AG09319 (cell line): Measurements from ENCODE around the gene RASSF5.
A peak's percentile ranks its signal among the peaks of the same experiment; 100 is the strongest.

ENCODE experiments used
- DNase-seq: peaks from one replicate; pipeline ENCODE4 v3.0.0-alpha.2; 2010; ENCODE audit warnings: low read depth; ENCODE audit errors: extremely low read depth
- CTCF ChIP-seq: IDR thresholded peaks from 2 replicates; pipeline ENCODE4 v1.5.1; 2011; ENCODE audit warnings: low read depth, mild to moderate bottlenecking, inconsistent platforms, low read length, moderate library complexity

The RASSF5 gene

GRCh38 chr1:206507284-206508129 lies at the start of gene RASSF5:
Gene RASSF5, plus strand, starts transcription at chr1:206507531. Its CDS starts 72 bp downstream, at chr1:206507603.
- peak; percentile 19 for DNase-seq

DNA sequence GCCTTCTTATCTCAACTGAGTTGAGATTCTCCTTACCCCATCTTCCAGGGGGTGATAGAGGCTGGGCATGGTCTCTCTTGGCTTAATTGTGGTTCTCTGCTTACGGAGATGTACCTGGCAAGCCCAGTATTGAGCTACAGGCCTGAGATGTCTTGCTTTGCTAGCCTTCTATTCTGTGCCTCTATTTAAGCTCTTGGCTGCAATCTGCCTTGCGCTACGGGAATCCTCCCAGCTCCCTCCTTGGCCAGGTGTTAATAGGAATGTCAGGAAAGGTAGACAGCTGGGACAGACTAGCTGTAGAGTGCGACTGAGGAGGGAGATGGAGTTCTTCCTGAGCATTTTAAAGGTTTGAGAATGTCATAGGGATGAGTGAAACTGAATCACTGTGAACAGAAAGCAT lies 47.6 kb upstream of the RASSF5 start:
- no peak for TF ChIP-seq CTCF
- DNase-seq = no peak

More at GRCh38 chr1:206507284-206508129, at the start of gene RASSF5:
- TF ChIP-seq CTCF = no peak

- TF ChIP-seq CTCF = no peak
- no peak for DNase-seq
Observed at GRCh38 chr1:206460836-206461426, 46.4 kb upstream of the RASSF5 start.

- peak; percentile 85 for TF ChIP-seq CTCF
- no peak for DNase-seq
Observed at GRCh38 chr1:206461602-206462455, 45.5 kb upstream of the RASSF5 start.

GRCh38 chr1:206463137-206463536 lies 44.2 kb upstream of the RASSF5 start:
- no peak for TF ChIP-seq CTCF

DNA sequence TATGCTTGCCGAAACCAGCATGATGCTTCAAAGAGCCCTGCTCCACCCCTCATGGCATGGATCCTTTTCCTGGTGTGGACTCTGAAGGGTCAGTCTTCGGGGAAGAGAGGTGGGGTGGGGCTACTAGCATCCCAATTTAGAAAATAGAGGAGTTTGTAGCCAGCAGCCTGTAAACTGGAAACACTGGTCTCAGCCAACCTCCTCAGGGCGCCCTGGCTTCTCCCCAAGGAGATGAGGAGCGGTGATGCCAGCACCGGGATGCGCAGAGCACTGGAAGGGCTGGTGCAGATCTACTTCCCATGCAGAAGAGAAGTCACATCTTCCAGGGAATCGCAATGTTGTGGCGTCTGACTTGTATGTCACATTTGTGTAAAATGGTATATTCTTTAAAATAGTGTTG lies 43.4 kb upstream of the RASSF5 start:
- DNase-seq = no peak
- TF ChIP-seq CTCF = no peak

More at GRCh38 chr1:206463137-206463536, 44.2 kb upstream of the RASSF5 start:
- DNase-seq = no peak
